Caco-2 (cell line): ENCODE measurements around the gene CTRB2. TPM values are rescaled to one million over a fixed set of nuclear protein-coding genes. Genes with fewer than 3 reads are reported as not detected.

Experiments used
- BruUV-seq: library from RNA; stranded (reverse); fragments of 400-500 nt; replicated peaks from 2 replicates; lab custom pipeline; 2021; lab: Mats Ljungman, UMichigan
- CTCF ChIA-PET: fragments of 300-600 bp; sonication (Branson Sonifier 250); formaldehyde crosslinking; loops from one replicate; lab custom pipeline; 2022; ENCODE audit warnings: antibody characterized with exemption; lab: Charles Lee
- POLR2A ChIA-PET: fragments of 300-600 bp; sonication (Branson Sonifier 250); formaldehyde crosslinking; loops from one replicate; lab custom pipeline; 2022; ENCODE audit warnings: antibody characterized with exemption; lab: Charles Lee
- DNase-seq, 2 experiments: peaks; one replicate each; pipeline versions ENCODE4 v3.0.0 to v3.0.0-alpha.2; 2020 to 2022
- H3K27me3 ChIP-seq: replicated peaks from 2 replicates; pipeline ENCODE4 v1.6.0; 2011; ENCODE audit warnings: low read length; ENCODE audit not compliant: control insufficient read depth, insufficient read depth
- H3K36me3 ChIP-seq: 2 replicates; pipeline ENCODE4 v1.5.1; 2011; ENCODE audit warnings: low read length; ENCODE audit not compliant: control insufficient read depth, insufficient read depth
- H3K4me1 ChIP-seq: fragments of 250-450 bp; sonication (Bioruptor Pico); 2 replicates; pipeline ENCODE4 v1.5.1; 2020; ENCODE audit warnings: mild to moderate bottlenecking
- H3K4me3 ChIP-seq: 2 replicates; pipeline ENCODE4 v1.5.1; 2011; ENCODE audit warnings: low read depth, mild to moderate bottlenecking, control low read depth, low read length
- H3K9me3 ChIP-seq: fragments of 250-450 bp; sonication (Bioruptor Pico); 2 replicates; pipeline ENCODE4 v1.5.1; 2020; ENCODE audit warnings: mild to moderate bottlenecking, moderate library complexity
- H3K27ac Mint-ChIP-seq: one replicate; pipeline ENCODE4 v1.8.0; 2022; ENCODE audit warnings: mixed read lengths; ENCODE audit not compliant: unreplicated experiment
- H3K27me3 Mint-ChIP-seq: one replicate; pipeline ENCODE4 v1.8.0; 2022; ENCODE audit warnings: mixed read lengths; ENCODE audit not compliant: insufficient read depth, unreplicated experiment
- H3K36me3 Mint-ChIP-seq: one replicate; pipeline ENCODE4 v1.8.0; 2022; ENCODE audit warnings: mild to moderate bottlenecking, mixed read lengths; ENCODE audit not compliant: insufficient read depth, unreplicated experiment
- H3K4me1 Mint-ChIP-seq: one replicate; pipeline ENCODE4 v1.8.0; 2022; ENCODE audit warnings: low read depth, mixed read lengths; ENCODE audit not compliant: unreplicated experiment
- H3K4me3 Mint-ChIP-seq: one replicate; pipeline ENCODE4 v1.8.0; 2022; ENCODE audit warnings: mild to moderate bottlenecking, moderate library complexity, mixed read lengths; ENCODE audit not compliant: unreplicated experiment
- H3K9me3 Mint-ChIP-seq: one replicate; pipeline ENCODE4 v1.8.0; 2022; ENCODE audit warnings: mixed read lengths; ENCODE audit not compliant: unreplicated experiment
- CTCF ChIP-seq, 2 experiments: fragments of 200-600 bp in 1 of 2; IDR thresholded peaks; 1 replicate in 1 of 2; 2 replicates in 1 of 2; pipeline versions ENCODE4 v1.5.1 to v1.8.0; 2011 to 2022; ENCODE audit warnings: antibody characterized with exemption in 1 of 2, control low read depth in 1 of 2, inconsistent platforms in 1 of 2, low read depth in 1 of 2, low read length in 1 of 2, mild to moderate bottlenecking in 1 of 2, moderate library complexity in 1 of 2; ENCODE audit not compliant: insufficient read depth in 1 of 2, severe bottlenecking in 1 of 2, unreplicated experiment in 1 of 2
- intact Hi-C: fragments of 100-400 bp; cut with micrococcal nuclease; formaldehyde crosslinking; loops from one replicate; pipeline ENCODE4 v1.10.0; 2022; ENCODE audit not compliant: unreplicated experiment
- total RNA-seq: library from RNA; stranded (reverse); gene quantifications from 2 replicates; pipeline ENCODE4 v1.2.3, GENCODE V29; 2022

Gene CTRB2
- total RNA-seq, 1 experiment from 2014 or later = not detected

GRCh38 chr16:75251280-75252048 lies 44.5 kb upstream of the CTRB2 start, which contains the start of gene BCAR1:
Gene BCAR1 (minus strand): TSS chr16:75251624. CDS start chr16:75251482, 142 bp downstream.
- peak within 1 kb of the TSS; percentile 89 for H3K27ac Mint-ChIP-seq
- peaks cover 49% of the 10 kb centered on the region for H3K36me3 Mint-ChIP-seq
- peaks cover 67% of the 10 kb centered on the region for H3K4me1 ChIP-seq
- BruUV-seq = no TSS peak
- no peaks in the 10 kb centered on the region for H3K27me3 Mint-ChIP-seq
- peak; percentile 94 to 97 for DNase-seq
- H3K9me3 ChIP-seq = no peaks in the 10 kb centered on the region
- ChIA-PET POLR2A (interaction anchor here (1.0 to 1.7 kb wide), 2 partner anchors 15 to 58 kb away, joined by 3 to 7 read pairs; no protein-coding TSS in a partner anchor), CTCF (interaction anchor here (0.9 to 2.0 kb wide), 3 partner anchors 15 to 136 kb away, joined by 3 to 10 read pairs (median 3); no protein-coding TSS in a partner anchor)
- H3K4me1 Mint-ChIP-seq = peaks cover 47% of the 10 kb centered on the region
- TF ChIP-seq CTCF (IDR thresholded peaks at IDR 0.05; ENCODE audit: insufficient read depth in 1 of 2, low read depth in 1 of 2, low read length in 1 of 2, severe bottlenecking in 1 of 2, unreplicated experiment in 1 of 2) = no peak
- H3K9me3 Mint-ChIP-seq = no peaks in the 10 kb centered on the region
- intact Hi-C loops = loop anchor here (1.0 to 5.0 kb wide), 3 partner anchors 15 to 136 kb away; no protein-coding TSS in a partner anchor
- H3K4me3 ChIP-seq = peak within 1 kb of the TSS; percentile 96
- no peaks in the 10 kb centered on the region for H3K27me3 ChIP-seq
- 0 out of 2 replicates have a peak, but pooled peaks cover 3% of the 10 kb centered on the region for H3K36me3 ChIP-seq
- peak within 1 kb of the TSS; percentile 96 for H3K4me3 Mint-ChIP-seq

- Histone ChIP-seq H3K4me1 (peaks cover 74% of the 10 kb centered on the region), H3K36me3 (0 out of 2 replicates have a peak, but pooled peaks cover 3% of the 10 kb centered on the region), H3K9me3 (no peaks in the 10 kb centered on the region), H3K4me3 (peak overlapping the region; percentile 96), H3K27me3 (no peaks in the 10 kb centered on the region)
- BruUV-seq = no TSS peak
- H3K4me3 Mint-ChIP-seq = peak overlapping the region; percentile 96
- intact Hi-C loops = loop anchor here (1.0 to 5.0 kb wide), 3 partner anchors 15 to 136 kb away; no protein-coding TSS in a partner anchor
- DNase-seq = peak; percentile 83 to 89
- peaks cover 55% of the 10 kb centered on the region for H3K36me3 Mint-ChIP-seq
- H3K4me1 Mint-ChIP-seq = peaks cover 53% of the 10 kb centered on the region
- ChIA-PET POLR2A (interaction anchor here (0.6 to 1.7 kb wide), 4 partner anchors 15 to 126 kb away, joined by 3 to 7 read pairs (median 4); no protein-coding TSS in a partner anchor), CTCF (interaction anchor here (0.6 to 2.0 kb wide), 7 partner anchors 9 to 136 kb away, joined by 3 to 10 read pairs (median 4); no protein-coding TSS in a partner anchor)
- H3K9me3 Mint-ChIP-seq = no peaks in the 10 kb centered on the region
- TF ChIP-seq CTCF (IDR thresholded peaks at IDR 0.05; ENCODE audit: insufficient read depth in 1 of 2, low read depth in 1 of 2, low read length in 1 of 2, severe bottlenecking in 1 of 2, unreplicated experiment in 1 of 2) = no peak
- peak overlapping the region; percentile 89 for H3K27ac Mint-ChIP-seq
- H3K27me3 Mint-ChIP-seq = no peaks in the 10 kb centered on the region
Observed at GRCh38 chr16:75250809-75251279, 43.9 kb upstream of the CTRB2 start.
